T-helper 2 cell (primary cell): ENCODE measurements around the gene JPT2.

Source experiments
- DNase-seq, 5 experiments: peaks; one replicate each; pipeline versions ENCODE4 v3.0.0 to v3.0.0-alpha.2; 2012 to 2022

JPT2 gene

DNA sequence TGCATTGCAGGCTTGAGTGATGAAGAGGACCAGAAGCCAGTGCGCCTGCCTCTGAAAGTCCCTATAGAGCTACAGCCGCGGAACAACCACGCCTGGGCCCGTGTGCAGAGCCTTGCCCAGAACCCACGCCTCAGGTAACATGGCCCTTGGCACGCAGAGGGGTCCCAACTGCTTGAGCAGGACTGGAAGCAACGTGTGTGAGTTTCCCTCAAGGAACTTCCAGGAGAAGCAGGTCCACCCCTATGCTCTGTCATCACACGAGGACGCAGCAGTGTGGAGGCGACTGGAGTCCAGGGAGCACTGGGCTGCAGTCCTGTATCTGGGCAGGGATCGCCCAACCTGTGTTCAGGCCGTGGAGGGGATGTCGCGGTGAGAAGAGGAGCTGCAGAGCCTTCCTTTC lies 25.1 kb upstream of the JPT2 start:
- no peak for DNase-seq

DNA sequence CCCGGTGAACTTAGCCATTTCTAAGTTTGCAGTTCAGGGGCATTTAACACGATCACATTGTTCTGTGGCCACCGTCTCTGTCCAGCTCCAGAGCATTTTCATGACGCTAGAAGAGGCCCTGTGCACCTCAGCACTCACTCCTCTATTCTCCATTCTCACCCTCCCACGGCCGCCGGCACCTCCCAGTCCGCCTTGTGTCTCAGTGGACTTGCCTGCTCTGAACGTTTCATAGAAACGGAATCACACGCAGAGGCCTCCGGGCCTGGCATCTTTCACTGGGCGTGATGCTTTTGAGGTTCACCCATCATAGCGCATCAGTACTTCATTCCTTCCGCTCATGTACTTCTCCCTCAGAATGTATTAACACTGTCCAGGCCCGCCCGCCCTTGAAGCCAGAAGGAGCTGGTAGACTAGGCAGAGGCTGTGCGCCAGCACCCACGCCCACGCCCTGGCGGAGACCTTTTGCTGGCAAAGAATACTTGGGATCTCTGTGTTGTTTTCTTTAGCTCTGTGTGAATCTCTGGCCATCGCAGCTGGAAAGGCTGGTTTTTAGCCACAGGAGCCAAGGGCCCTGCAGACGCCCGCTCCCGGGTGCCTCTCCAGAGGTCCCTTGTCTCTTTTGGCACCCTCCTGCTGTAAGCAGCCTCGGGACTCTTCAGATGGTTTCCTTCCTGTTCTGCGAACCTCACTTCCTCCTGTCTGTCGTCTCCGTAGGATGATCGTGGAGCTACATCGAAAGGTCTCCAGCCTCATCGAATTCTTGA lies 23.4 kb upstream of the JPT2 start:
- DNase-seq, result no peak

DNA sequence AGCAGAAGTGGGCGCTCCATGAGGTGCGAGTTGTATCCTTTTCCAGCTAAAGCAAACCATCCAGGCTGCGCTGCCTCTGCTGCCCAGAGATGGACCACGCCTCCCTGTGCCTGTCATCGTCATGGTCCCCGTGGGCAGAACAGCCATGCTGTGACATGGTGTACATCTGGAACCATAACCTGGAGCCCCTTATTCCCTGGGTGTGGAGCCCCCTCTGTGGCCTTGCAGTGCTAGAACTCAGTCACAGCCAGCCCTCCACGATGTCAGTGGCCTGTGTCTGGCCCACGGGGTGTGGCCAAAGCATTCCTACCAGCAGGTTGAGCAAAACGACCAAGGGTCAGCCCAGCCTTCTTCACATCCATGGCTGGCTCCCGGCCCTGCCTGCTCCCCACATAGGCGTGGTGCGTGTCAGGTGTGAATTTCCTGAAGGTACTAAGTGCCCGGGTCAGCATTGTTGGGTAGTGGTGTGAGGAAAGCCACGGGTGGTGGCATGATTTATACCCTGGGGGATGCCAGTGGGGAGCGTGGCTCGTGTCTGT lies 22.7 kb upstream of the JPT2 start:
- DNase-seq, result no peak

DNA sequence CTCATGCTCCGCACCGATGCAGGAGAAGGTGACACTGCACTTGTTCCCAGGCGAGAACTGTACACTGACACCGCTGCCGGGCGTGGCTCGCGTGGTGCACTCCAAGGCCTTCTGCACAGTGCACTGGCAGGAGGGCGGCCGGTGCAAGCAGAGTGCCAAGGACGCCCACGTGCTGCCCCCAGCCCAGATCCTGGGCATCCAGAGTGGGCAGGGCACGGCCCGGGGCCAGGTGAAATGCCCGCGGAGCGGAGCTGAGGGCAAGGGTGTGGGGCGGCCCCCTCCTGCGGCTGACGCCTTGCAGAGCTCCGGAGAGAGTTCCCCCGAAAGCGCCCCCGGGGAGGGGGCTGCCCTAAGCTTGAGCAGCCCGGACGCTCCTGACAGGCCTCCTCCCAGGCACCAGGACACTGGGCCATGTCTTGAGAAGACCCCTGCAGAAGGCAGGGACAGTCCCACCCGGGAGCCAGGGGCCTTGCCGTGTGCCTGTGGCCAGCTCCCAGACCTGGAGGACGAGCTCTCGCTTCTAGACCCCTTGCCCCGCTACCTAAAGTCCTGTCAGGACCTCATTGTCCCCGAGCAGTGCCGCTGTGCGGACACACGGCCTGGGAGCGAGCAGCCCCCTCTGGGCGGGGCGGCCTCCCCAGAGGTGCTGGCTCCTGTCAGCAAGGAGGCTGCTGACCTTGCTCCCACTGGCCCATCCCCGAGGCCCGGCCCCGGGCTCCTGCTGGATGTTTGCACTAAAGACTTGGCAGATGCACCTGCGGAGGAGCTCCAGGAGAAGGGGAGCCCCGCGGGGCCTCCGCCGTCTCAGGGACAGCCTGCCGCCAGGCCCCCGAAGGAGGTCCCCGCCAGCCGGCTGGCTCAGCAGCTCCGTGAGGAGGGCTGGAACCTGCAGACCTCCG lies 21.9 kb upstream of the JPT2 start:
- no peak for DNase-seq

DNA sequence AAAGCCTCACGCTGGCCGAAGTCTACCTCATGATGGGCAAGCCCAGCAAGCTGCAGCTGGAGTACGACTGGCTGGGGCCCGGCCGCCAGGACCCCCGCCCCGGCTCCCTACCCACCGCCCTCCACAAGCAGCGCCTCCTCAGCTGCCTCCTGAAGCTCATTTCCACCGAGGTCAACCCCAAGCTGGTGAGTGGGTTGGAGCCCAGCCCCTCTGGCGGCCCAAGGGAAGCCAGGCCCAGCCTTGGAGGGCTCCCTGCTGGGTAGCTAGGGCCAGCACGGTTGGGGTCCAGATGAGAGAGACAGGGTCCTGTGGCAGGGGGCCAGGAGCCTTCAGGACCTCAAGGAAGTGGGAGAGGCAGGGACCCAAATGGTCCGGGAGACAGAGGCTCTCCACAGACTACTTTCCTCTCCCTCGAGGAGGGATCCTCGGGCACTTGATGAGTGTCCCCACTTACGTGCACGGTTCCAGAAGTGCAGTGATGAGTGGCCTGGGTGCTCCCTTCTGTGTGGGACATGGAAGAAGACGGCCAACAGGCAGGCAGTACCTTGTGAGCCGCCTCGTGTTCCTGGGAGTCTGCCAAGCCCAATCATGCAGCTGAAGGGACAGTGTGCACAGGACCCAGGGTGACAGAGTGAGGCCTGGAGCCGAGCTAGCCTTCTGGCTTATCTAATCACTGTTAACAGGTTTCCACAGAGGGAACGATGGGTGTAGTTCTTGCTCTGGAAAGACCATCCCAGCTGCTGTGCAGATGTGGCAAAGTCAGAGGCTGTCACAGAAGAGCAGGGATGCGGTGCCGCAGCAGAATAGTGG lies 21.1 kb upstream of the JPT2 start:
- no peak for DNase-seq

DNA sequence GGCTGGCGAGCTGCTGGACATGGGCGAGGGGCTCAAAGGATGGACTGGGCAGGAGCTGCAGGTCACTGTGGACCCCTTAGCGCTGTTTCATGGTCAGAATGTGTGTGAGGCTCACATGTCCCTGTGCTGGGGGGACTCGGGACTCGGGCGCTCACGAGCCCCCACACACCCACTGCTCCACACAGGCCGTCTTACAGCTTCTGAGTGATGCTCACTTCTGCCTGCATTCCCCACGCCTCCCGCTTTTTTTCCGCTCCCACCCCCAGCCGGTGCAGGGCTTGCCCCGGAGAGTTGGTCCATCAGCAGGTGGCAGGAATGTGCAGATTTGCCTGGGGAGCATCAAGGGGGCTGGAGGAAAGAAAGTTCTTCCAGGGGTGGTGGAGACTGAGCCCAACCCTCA lies 20.2 kb upstream of the JPT2 start:
- no peak for DNase-seq

DNA sequence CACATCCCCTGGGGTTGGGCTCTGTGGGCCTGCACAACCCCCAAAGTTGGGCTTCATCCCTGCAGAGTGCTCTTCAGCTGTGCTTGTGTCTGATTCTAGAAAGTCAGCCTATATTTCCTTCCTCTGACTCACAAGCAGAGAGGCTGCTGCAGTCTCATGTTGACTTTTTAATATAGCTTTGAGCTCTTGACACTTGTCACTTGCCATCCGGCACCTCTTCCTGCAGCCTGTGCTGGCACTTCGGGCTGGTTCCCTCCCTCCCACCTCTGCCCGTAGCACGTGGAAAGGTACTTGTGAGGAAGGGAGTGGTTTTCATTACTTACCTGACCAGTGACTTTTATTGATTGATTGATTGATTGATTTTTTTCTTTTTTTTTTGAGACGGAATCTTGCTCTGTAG lies 19.0 kb upstream of the JPT2 start:
- DNase-seq, result no peak

DNA sequence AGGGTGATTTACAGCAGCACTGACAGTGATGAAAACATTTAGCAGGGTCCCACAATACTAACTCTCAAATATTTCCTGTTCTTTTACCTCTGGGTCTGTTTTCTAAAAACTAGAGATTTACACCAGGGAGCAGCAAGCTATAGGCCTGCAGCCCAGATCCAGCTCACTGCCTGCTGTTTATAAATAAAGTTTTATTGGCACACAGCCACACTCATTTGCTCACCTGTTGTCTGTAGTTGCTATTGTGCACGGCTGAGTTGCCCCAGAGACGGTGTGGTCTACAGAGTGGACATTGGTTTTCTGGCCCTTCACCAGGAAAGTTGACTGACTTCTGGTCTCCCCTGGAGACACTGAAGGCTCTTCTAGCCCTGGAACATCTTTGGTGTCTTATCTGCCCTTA lies 16.3 kb upstream of the JPT2 start:
- DNase-seq, result no peak

DNA sequence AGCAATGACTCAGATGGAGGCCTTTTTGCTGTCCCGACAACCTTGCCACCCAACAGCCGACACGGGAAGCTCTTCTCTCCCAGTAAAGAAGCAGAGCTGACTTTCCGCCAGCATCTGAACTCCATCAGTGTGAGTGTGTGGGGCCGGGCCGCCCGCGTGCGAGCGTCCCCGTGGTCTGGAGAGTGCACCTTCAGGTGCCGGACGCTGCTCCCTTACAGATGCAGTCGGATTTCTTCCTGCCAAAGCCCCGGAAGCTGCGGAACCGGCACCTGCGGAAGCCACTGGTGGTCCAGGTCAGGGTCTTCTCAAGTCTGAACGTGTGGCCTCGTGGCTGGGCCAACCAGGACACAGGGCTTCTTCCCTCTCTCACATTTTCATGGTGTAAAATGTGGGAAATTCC lies 15.5 kb upstream of the JPT2 start:
- DNase-seq, result no peak

DNA sequence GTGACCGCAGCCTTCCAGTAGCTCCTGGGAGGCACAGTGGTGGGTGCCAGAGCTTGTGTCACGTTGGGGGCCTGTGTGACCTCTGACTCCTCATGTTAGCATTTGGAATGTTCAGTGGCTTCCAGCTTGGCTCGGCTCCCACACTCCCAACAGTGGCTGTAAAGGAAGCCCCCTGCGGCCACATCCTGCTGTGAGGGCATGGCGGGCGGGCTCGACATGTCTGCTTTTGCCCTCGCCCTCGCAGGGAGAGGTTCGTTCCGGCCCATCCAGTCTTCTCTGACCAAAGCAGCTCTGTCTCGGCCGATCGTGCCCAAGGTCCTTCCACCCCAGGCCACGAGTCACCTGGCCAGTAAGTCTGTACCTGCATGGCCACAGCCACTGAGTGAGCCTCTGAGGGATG lies 12.2 kb upstream of the JPT2 start:
- DNase-seq, result no peak

DNA sequence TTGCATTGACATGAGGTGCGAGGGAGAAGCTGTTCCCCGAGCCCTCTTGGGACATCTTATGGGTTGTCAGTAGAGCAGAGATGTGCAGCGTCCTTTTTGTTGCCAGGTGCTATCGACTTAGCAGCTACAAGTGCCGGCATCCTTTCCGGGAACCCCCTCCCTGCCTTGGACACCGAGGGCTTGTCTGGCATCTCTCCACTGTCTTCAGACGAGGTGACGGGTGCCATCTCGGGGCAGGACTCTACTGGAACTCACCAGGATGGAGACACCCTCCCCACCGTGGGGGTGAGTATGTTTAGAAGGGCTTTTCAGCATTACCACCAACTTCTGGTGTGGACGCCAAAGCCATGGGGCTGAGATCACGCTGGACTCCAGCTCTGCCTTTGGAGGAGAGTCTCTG lies 11.8 kb upstream of the JPT2 start:
- DNase-seq, result no peak

DNA sequence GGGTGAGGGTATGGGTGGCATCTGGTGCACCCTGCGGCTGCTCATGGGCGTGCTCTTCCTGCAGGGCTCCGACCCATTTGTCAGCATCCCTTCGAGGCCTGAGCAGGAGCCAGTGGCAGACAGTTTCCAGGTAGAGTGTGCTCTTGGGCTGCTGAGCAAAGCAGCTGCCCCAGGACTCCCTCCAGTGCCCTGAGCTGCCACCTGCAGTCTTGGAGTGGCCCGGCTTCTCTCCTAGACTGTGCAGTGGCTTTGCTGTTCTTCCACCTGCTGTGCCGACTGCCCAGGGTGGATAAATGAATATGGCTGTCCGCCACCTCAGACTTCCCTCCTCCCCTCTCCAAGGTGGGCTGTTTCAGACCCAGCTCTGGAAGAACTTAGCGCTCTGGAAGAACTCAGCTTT lies 10.8 kb upstream of the JPT2 start:
- no peak for DNase-seq

DNA sequence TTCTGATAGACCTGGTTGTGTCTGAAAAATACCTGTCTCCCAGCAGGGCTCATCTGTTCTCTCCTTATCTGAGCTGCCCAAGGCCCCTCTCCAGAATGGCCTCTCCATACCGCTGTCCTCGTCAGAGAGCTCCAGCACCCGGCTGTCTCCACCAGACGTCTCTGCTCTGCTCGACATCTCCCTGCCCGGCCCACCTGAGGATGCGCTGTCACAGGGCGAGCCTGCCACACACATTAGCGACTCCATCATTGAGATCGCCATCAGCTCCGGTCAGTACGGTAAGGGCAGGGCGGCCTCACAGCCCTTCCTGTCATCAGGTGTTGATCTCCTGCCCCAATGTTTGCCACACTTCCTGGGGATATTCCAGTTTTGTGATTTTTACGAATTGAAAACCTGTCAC lies 10.2 kb upstream of the JPT2 start:
- no peak for DNase-seq

DNA sequence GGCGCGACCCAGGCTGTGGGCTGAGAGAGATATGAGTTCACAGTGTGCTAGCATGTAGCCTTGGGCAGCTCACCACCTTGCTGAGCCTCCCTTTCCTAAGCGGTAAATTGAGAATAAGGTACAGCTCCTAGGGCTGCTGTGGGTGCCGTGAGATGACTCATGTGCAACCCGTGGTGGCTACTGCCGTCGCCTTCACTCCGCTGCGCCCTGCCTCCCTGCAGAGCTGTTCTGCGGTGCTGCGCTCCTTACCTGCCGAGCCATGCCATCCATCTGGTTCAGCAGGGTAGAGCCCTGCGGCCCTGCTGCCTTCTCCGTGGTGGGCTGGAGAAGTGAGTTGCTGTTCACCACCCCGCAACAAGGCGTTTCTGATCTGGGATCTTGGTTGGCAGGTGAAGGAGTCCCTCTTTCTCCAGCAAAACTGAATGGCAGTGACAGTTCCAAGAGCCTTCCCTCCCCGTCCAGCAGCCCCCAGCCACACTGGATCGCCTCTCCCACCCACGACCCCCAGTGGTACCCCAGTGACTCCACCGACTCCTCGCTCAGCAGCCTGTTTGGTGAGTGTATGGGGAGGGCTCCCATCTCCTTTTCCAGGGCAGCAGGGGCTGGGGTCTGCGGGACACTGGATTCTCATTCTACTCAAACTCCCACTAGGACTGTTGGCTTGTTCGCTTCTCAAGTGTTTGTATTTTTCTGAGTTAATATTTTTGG lies 9.3 kb upstream of the JPT2 start:
- no peak for DNase-seq

DNA sequence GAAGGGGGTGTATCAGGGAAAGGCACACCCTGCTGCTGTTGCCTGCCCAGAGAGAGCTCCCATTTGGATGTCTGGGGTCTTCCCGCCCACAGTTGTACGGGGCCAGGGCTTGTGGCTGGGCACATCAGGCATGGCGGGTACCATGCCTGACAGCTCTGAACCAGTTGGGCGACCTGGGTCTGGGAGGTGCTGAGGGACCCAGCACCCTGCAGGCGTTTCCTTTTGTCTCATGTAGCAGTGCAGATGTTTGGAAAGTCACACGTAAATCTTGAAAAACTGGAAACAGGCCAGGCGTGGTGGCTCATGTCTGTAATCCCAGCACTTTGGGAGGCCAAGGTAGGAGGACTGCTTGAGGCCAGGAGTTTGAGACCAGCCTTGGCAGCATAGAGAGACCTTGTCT lies 8.4 kb upstream of the JPT2 start:
- no peak for DNase-seq

DNA sequence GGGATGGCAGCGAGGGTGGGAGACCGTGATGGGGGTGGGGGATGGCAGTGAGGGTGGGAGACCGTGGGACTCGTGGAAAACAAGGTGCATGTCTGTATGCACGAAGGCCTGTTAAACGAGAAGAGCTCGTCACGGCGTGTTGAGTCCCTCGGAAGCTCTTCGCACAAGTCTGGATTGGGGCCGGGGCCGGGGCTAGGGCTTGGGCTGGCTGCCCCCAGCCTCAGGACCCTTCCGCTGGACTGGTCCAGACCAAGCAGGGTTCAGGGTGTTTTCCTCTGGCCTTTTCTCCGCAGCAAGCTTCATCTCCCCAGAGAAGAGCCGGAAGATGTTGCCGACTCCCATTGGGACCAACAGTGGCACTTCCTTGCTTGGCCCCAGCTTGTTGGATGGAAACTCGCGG lies 7.7 kb upstream of the JPT2 start:
- no peak for DNase-seq

DNA sequence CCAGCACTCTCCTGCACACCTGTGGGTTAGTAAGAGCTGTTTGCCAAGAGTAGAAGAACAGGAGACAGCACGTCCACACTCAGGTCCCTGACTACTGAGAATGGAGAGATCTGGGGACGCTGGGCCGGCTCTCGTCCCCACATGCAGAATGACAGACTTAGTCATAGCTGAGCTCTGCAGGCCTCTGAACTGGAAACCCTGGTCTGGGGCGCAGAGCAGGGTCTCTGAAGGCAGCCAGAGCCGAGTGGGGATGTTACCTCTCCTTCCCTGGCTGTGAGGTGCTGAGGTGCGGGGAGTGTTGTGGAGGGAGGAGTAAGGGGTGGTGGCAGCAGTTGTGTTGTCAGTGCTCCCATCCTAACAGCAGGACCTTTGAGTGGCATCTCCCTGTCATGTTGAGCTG lies 7.2 kb upstream of the JPT2 start:
- DNase-seq, result no peak

DNA sequence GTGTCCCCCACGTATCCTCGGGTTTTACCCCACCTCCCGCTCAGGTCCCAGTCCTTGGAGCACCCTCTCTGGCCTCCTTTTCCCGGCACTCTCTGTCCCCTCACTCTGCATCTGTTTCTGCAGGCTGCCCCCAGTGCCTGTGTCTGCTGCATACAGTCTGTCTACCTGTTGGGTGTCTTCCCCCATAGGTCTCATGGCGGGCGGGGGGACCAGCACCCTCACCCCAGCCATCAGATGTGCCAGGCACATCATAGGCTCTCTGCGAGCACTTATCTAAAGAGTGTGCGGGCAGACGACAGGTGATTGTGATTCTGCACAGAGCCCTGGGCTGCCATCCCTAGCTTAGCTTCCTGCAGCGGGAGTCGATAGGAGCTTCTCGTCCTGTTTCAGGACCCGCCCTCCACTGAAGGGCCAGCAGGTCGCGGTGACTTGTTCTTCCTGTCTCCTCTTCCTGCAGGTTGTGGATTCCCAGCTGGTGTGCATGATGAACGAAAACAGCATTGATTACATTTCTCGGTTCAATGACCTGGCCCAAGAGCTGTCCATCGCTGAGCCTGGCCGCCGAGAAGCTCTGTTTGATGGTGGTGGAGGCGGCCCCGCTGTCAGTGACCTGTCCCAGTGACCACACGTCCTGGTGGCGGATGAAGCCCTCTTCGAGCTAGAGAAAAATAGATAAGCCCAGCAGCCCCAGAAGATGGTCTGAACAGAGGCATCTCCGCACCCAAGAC lies 4.5 kb upstream of the JPT2 start:
- no peak for DNase-seq

DNA sequence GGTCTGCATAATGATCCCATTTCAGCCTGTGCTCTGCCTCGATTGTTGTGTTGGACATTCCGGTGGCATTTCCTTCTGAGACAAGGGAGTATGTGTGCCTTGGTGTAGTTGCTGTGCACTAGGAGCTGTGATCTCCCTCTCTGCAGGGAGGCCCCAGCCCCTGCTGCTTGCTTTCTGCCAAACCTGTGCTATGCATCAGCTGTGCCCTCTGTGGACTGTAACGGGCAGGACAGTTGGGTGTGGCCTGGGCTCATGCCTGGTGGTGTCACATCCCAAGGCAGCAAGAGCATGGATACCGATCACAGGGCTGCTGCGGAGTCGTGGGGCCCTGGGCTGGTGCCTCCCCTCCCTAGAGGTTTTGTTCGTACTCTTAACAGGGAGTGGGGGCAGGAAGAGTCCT lies 3.8 kb upstream of the JPT2 start:
- no peak for DNase-seq

DNA sequence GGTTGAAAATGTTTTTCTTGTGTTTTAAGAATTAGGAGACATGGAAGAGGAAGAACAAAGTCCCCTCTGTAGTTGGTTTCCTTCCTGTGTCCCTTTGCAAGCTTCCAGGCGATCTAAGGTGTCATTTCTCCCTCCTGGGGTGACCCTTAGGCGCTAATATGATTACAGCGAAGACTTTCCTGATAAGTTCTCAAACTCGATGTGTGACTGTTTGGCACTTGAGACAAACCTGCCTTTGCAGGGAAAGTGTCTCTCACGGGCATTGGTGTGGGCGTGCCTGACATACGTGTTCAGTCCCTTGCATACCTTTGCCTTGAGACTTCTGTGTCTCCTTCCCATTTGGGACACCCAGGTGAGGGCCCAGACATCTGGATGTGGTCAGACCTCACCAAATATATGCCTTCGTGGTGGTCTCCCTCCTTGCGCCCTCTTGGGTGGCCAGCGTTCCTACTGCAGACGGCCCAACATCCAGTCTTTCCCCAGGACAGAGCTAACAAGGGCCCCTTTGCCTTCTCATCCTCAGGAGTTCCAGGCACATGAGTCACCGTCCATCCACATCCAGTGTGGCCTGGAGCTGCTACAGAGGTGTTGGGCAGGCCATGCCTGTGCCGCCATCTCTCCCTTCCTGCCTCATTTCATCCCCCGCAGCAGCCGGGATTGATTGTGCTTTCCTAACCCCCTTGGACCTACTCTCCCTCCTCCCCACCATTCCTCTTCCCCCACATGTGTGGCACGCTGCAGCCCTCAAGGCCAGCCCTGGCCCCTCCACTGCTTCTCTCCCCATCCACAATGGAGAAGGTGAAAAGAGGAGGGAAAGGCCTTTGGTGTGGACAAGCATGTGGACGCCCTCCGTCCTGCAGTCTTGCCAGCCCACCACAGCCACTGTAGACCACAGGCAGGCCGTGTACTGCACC lies 3.1 kb upstream of the JPT2 start:
- DNase-seq, result no peak

DNA sequence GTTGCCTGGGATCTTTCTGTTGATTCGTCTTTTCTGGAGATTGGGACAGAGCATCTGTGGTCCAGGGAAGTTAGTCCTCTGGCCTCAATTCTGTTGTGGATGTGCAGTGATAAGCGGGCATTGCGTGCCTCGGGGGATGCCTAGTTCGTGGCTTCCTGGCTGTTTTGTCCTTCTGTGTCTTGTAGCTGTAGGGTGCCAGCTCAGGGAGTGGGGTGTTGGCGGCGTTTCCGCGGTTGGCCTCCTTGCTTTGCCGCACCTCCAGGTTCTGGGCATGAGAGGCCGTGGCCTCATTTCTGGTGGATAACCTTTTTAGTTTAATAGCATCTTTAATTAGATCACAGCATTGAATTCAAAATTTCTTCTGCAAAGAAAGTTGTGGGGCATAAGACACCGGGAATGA lies 1.4 kb upstream of the JPT2 start:
- DNase-seq, result no peak
